HEK293T (cell line): ENCODE measurements around the gene EIPR1.

Experiments
- ELF4 ChIP-seq: fragments of 450-650 bp; IDR thresholded peaks from 2 replicates; pipeline ENCODE4 v1.6.1; 2017; ENCODE audit warnings: antibody characterized with exemption
- FOXA1 ChIP-seq: fragments of 450-650 bp; IDR thresholded peaks from 2 replicates; pipeline ENCODE4 v1.6.1; 2016; ENCODE audit warnings: mild to moderate bottlenecking
- LEF1 ChIP-seq: fragments of 450-650 bp; IDR thresholded peaks from 2 replicates; pipeline ENCODE4 v1.6.1; 2017; ENCODE audit warnings: mild to moderate bottlenecking, borderline replicate concordance
- ZNF384 ChIP-seq: fragments of 450-650 bp; IDR thresholded peaks from 2 replicates; pipeline ENCODE4 v1.6.1; 2016

- TF ChIP-seq FOXA1 = no peak
- TF ChIP-seq ZNF384 = no peak
- TF ChIP-seq LEF1 = no peak
- no peak for TF ChIP-seq ELF4
Observed at GRCh38 chr2:3390041-3390440, 12.4 kb upstream of the EIPR1 start.
